HuH-7.5 (cell line): Measurements from ENCODE around the gene PCDH12.

Experiments
- DNase-seq: peaks from one replicate; pipeline ENCODE4 v3.0.0; 2011; ENCODE audit warnings: low spot score

The PCDH12 gene

DNA sequence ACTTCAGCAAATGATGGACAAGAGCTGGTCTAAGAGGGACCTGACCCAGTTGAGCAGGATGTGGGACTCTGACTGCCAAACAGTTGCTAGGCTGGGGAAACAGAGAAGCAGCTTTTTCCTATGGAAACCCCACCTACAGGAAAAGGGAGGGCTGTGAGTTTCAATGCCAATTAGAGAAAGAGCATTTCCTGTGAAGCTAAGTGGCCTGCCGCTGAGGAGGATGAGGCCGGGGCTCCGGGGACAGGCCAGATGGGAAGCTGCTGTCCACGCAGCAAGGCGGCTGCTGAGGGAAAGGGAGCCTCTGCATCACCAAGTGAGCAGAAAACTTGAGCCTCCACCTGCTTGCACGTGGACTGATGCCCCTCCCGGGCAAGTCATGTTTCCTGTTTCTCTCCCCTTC, at the start of gene PCDH12:
PCDH12 (minus strand) TSS at position 90 of the 400 bp plus-strand sequence. CDS start 351 bp downstream, outside the sequence.
- DNase-seq = no peak

DNA sequence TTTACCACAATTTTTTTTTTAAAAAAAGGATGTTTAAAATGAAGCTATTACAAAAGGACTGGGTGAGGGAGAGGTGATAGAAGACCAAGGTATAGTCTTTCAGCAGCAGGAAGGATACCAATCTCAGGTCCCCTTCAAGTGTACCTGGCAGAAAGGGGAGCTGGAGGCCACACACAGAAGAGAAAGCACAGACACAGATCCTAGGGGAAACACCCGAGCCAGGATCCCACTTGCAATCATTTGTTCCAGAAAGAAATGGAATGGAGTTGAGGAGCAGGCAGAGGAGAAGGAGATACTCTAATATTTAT, 49.2 kb upstream of the PCDH12 start:
- no peak for DNase-seq

DNA sequence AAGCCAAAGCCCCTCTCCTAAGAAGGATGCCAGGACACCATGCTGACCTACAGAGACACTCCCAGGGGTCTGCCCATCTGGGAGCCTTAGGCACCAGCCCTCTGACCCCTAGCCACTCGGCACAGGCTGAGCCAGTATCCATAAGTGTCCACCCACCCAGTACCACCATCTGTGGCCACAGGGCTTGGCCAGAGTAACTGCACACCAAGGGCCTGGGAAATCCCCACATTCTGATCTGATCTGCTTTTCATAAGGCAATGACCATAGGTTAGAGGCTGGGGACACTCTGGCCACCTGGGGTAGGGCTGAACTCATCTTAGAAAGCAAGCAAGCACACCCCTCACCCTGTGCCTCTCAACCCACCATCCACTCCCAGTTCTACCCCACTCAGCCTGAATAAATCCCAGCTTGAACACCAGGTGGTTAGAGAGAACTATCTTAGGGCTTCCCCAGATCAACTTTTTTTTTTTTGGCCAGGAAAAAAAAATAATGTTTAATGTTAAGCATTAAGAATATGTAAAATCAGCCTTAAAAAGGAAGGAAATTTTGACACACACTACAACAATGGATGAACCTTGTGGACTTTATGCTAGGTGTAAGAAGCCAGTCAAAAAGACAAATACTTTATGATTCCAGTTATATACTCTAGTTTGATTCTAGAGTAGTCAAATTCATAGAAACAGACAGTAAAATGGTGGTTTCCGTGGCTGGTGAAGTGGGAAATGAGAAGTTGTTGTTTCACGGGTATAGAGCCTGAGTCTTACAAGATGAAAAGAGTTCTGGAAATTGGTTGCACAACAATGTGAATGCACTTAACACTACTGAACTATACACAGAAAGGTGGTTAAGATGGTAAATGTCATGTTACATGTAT, 48.6 kb upstream of the PCDH12 start:
- DNase-seq = no peak

DNA sequence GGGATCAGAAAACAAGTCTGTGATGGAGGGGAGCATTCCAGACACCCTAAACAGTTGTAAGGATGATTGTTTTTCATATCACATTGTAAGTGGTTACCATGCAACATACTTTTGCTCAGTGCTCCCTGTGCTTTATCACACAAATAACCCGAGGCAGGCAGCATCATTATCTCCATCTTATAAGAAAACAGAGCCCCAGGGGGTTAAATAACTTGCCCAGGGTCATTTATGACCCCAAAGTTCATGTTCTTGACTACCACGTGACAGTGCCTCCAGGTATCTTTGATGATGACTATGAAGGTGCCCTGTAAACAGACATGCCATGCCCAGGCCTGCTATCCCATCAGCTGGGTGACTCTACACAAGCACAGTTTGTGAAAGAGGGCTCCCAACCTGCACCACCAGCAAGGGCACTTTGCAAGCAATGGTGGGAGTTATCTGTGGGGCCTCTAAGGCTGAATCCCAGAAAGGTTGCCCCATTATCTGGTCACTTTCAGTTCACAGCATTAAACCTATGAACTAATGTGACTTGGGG, 45.3 kb upstream of the PCDH12 start:
- no peak for DNase-seq

DNA sequence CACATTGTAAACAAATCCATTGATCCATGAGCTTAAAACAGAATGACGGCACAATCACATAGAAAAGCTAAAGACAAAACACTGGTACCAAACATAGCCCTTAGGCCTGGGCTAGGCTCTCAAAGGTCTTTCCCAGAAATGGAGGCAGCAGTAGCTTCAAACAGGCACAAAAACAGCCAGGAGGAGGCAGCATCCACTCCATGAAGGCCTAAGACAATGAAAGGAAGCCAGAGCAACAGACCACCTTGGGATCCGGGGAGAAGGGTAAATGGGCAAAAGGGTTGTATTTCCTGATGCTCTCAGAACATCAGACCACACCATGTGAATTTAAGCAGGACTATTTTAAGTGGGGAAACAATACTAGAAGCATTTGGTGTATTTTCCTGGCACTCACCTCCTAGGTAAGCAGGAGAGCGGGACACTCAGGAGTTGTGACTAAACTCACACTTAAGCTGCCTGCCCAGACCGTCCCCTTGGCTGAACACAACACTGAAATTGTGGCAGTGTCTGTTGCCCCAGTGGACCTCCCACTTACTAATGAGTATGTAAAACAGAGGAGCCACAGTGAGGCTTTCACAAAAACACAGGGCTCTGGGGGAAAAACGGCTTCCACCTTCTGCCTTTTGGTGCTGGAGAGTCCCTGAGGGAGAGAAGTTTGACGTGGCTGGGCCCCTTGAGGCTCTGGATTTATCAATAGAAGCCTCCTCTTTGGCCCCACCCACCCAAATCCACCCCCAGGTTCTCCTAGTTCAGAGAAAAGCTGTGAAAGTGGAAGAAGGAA, 42.9 kb upstream of the PCDH12 start:
- DNase-seq = no peak

DNA sequence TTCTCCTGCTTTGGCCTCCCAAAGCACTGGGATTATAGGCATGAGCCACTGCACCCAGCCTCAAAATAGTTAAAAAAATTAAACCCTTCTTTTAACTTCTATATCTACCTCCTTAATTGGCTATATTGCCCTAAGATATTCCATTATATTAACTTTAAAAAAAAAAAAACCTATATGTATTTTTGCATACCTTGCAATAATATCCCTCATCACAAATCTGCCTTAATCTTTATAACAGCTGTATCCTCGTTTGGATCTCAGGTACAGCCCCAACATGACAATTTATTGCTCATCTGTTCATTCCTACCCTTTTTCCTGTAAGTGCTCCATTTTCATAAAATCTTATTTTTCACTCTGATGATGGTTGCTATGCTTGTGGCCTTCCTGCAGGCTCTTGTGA, 42.2 kb upstream of the PCDH12 start:
- DNase-seq = no peak

DNA sequence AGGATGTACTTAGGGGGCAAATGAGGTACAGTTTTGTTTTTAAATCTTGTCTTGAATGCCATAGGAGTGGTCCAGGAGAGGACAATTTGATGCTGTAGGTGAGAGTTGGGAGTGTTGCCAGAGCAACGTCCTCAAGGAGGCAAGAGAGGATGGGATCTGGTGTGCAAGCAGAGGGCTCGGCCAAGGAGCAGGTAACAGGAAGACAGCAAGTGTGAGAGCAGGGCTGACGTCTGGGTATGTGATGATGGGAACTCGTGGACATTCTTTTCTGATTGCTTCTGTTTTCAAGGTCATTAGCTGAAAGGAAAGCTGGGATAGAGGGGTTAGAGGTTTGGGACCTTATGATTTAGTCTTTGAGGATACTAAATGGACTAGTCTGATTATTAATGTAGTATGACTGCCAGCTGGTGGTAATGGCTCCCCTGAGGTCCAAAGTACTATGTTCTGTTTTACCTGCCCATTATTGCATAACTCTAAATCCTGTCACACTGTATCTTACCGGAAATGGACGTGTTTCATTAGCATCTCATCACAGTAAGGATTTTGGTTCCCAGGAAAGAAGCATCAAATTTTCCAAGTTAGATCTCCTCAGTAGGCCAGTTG, 39.5 kb upstream of the PCDH12 start:
- DNase-seq = no peak

DNA sequence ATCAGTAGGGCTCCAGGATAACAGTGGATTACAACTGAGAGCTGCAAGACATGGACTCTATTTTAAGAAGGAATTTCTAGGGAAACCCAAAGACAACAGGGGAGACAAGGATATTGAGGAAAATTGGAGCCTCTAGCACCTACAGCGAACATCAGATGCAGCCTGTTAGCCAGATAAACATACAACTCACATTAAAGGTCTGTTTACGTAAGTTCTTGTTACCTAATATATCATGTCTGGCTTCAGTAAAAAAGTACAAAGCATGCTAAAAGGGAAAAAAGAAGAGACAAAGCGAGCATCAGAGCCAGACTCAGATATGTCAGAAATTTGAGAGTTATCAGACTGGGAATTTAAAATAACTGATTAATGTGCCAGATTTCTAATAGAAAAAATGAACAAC, 37.7 kb upstream of the PCDH12 start:
- no peak for DNase-seq

DNA sequence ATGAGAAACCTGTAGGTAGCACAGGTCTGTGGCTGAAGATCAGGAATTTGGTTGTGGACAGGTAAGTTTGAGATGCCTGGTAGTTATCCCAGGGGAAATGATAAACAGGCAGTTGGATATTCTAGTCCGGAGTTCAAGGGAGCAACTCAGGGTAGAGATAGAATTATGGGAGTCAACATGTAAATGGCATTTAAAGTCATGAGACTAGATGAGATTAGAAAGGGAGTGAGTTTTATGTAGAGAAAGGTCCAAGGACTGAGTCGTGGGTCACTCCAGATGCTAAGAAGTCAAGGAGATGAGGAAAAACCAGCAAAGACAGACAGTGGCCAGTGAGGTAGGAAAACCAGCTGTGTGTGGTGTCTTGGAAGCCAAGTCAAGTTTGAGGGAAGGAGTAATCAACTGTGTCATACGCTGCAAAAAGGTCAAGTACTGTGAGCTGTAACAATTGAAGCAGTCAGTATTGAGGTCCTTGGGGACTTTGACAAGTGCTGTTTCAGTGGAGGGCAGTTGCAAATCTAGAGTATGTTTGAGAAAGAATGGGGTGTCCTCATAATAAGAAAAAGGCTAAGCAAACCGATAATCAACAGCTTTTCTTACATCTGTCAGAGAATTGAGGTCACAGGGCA, 36.6 kb upstream of the PCDH12 start:
- DNase-seq = no peak

DNA sequence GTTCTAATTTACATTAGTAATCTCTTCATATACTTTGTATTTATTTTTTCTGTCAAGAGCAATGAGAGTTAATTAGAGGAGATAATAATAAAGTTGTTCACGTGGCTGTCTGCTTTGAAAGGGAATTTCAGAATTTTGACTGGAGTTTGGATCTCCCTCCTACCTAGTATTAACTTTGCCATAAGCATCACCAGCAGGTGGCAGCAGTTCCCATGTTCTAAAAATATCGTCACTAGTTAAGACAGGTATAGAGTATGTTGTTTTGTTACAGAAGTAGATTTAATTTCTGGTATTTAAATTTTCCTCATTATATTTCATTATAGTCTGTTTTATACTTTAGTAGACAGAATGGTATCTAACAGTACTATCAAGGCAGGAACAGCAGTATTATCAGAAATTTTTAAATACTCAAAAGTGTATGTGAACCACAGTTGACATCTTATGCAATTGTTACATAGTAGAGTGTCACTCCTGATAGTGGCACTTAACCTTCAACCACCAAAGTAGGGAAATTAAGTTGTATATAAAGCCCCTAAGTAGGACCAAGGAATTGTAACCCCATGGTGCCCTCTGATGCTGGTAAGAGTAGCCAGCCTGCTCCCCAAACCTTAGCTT, 34.5 kb upstream of the PCDH12 start:
- DNase-seq = peak; percentile 40

DNA sequence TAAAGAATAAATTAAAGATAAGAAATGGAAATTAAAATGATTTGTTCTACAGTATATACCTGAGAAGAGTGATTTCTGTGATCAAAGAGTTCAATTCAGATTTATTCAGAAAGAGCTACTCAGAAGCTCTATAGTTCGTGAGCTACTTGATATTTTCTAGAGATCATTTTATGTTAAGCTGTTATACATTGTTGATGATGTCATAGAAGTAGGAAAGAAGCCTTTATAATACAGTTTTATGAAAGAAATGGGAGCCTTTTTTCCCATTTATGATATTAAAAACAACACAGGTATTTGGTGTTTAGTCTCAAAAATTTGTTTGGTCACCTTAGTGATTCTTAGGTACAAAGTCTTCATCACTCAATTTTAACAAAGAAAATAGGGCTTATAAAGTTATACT, 31.7 kb upstream of the PCDH12 start:
- no peak for DNase-seq

DNA sequence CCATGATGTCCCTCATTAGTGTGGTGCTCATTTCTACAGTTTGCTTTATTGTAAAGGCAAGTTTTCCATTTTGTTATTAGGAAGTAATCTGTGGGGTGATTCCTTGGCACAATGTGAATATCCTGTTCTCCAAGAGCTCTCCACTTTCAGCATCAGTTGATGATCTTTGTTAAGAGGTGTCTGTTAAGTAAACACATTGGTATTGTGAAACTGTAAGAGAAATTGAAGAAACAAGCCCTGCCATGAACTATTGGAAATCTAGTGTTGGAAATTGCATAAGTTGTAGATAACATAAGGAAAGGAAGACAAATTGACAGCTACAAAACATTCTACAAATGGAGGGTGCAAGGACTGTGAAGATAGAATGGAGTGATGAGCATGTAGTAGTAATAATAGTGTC, 28.1 kb upstream of the PCDH12 start:
- DNase-seq = no peak

DNA sequence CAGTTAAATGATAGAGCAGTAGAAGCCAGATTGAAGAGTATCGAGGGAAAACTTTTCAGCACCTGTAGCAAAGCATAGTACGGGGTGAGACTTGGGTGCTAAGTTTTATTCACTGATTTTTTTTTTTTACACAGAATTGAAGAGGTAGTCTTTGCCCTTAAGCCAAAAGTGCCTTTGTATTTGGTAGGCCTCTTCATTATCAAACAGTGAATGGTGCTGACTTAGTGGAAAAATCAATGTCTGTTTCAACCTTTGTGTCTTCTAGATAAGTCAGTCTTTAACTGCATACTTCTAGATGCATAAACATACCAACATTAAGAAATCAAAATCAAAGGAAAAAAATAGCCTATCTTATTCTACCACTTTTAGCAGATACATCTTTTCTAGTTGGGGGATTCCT, 24.6 kb upstream of the PCDH12 start:
- no peak for DNase-seq

DNA sequence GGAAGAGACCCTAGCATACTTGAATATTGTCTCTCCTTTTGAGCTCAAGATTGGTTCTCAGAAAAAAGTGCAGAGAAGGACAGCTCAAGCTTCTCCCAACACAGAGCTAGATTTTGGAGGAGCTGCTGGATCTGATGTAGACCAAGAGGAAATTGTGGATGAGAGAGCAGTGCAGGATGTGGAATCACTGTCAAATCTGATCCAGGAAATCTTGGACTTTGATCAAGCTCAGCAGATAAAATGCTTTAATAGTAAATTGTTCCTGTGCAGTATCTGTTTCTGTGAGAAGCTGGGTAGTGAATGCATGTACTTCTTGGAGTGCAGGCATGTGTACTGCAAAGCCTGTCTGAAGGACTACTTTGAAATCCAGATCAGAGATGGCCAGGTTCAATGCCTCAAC, 20.4 kb upstream of the PCDH12 start:
- DNase-seq = no peak

DNA sequence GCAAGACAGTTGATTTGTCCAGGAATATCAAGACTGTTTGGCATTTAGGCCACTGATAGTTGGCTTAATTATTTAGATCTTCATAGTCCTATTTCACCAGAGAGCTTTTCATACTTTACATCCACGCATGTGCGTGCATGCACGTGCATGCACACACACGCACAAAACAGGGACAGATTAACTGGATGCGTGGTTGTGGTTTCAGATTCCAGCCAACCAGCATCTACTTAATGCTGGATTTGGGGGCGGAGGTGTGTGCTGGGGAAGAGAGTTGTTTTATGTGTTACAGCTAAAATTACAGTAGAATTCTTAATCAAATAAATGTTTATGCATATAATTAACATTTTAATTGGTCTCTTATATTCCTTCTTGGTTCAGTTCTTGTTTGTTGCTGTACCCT, 18.2 kb upstream of the PCDH12 start:
- DNase-seq = no peak

DNA sequence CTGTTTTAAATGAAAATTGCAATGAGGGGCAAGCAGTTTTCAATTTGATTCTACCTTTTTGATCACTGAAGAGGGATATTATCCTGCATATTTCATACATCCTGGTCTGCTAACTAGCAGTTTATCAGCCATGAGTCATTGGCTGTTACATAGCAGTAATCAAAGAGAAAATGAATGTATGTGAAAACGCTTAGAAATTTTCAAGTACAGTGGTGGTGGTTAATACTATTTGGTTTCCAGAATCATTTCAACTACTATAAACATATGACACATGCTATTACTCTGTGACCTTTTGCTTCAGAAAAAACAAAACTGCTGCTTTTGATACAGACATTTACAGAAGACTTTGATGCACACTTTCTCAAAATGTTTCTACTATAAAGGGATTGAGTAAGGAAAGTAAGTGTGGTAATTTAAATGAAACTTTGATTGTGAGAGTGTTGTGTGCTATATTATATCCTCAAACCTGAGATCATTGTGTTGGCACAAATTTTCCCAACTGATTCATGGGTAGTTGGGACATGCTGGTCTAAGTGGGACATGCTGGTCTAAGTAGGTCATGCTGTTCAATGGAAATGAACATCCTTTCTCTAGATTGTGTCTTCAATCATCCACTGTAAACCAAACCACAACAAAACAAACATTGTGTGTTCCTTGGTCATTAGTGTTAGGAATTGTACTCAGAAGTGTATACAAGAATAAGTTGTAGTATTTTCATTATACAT, 16.0 kb upstream of the PCDH12 start:
- DNase-seq = no peak

DNA sequence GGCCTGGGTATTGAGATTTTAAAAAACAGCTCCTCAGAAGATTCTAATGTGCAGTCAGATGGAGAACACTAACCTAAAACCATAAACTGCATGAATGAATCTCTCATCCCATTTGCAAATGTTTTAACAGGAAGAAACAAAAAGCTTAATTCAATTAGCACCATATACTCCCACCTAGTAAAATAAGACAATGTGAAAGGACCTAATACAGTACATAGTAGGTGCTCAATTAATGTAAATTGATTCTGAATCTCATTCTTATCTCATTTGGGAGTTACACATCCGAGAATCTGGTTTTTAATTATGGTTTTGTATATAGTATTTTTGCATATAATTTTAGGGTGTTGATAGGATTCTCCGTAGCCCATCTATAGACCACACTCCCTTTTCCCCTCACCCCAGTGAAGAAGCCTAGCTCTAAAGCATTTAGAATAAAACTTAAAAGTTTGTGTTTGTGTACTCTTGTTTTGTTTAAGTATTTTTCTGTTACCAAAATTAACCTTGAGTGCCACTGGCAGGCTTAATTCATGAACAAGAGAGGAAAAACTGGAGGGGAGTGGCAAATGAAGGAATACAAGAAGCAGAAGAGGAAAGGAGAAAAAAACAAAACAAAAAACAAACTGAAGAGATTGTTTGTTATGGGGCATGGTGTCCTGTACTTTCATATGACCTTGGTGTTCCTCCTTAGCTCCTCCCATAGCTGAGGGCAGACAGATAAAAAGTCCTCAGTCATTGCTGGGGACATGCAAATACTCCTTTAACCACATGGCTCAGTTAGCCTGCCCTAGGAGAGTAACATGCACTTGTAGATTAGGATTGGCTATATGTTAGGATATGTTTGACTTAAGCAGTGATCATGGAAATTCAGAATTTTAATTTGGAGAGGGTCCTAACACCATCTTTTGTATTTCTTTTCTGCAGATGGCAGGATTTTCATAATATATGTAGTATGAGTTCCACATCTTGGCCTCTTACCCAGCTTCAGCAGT, 12.1 kb upstream of the PCDH12 start:
- no peak for DNase-seq

DNA sequence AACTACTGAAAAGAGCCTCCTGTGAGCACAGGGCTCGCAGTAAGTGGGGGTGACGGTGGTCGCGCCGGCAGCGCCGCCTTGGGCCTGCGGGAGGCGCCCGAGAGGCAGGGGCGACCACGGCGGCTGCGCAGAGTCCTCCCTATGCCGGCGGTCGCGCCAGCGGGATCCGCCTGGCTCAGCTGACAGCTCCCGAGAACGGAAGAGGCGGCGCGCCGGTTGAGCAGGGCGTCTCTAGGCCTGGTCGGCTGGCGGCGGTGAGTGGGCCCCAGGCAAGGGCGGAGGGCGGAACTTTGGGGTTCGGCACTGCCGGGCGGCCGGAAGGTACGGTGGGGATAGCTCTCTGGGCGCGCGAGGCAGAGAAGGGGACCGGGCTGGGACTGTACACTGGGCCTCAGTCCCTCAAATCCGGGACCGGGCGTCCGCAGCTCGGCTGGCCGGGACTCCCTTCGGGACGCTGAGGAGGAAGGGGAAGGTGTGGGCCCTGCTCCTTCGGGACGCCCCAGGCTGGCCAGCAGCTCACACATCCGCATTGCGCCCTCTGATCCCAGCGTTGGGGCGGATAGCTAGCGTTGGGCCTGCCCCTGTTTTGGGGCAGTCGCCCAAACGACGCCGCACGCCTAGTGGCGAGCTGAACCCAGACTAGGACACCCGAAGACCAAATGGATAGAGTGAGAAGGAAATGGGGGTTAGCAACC, 11.1 kb upstream of the PCDH12 start, which contains the start of gene RNF14:
RNF14 (plus strand) TSS at position 192 of the 695 bp plus-strand sequence. CDS start 4,484 bp downstream, outside the sequence.
- peak; percentile 76 for DNase-seq

DNA sequence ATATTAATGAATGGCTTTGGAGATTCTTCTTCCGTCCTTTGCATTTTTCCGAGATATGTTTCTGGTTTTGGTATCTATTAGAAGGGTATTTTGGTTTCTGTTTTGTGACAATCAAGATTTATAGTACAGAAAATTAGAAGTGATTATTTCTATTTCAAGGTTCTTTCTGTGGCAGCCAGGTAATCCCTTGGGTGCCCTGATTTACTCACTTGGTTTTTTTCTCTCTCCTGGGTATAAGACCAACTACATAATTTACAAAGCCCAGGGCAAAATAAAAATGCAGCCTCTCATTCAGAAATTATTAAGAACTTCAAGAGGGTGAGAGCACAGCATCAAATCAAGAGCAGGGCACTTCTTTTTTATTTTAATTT, 8.9 kb upstream of the PCDH12 start:
- no peak for DNase-seq
